ENCODE data around the gene ANKRD17.

Gene ANKRD17

GRCh38 chr4:73152893-73153292 lies 105.7 kb downstream of the ANKRD17 start:
- TF ChIP-seq YY1 (IDR thresholded peaks at IDR 0.05; ENCODE audit: insufficient read depth, insufficient read length) (no peak), SUZ12 (IDR thresholded peaks at IDR 0.05; ENCODE audit: extremely low read depth, insufficient read depth, insufficient read length) (no peak), ZNF274 (IDR thresholded peaks at IDR 0.05; ENCODE audit: low read depth, low read length) (no peak)
- H3K4me3 ChIP-seq (ENCODE audit: insufficient read length, low read depth), result no peak overlapping the region
- H3K27me3 ChIP-seq (ENCODE audit: insufficient read depth, insufficient read length), result no peaks in the 10 kb centered on the region
- peaks cover 50% of the 10 kb centered on the region for H3K36me3 ChIP-seq (ENCODE audit: insufficient read depth, insufficient read length, low read length)
- DNase-seq (ENCODE audit: low read depth, low spot score), result no peak
- H3K9ac ChIP-seq (ENCODE audit: insufficient read length, low read depth), result no peak overlapping the region
- no peaks in the 10 kb centered on the region for H3K4me1 ChIP-seq (ENCODE audit: insufficient read depth, insufficient read length)
- no peaks in the 10 kb centered on the region for H3K9me3 ChIP-seq (ENCODE audit: insufficient read depth, low read length)

- no peak for DNase-seq (ENCODE audit: low read depth, low spot score)
- H3K9ac ChIP-seq (ENCODE audit: insufficient read length, low read depth), result no peak overlapping the region
- no peak for TF ChIP-seq SUZ12 (IDR thresholded peaks at IDR 0.05; ENCODE audit: extremely low read depth, insufficient read depth, insufficient read length)
- TF ChIP-seq ZNF274 (IDR thresholded peaks at IDR 0.05; ENCODE audit: low read depth, low read length), result no peak
- TF ChIP-seq YY1 (IDR thresholded peaks at IDR 0.05; ENCODE audit: insufficient read depth, insufficient read length), result no peak
- H3K4me1 ChIP-seq (ENCODE audit: insufficient read depth, insufficient read length), result no peaks in the 10 kb centered on the region
- H3K9me3 ChIP-seq (ENCODE audit: insufficient read depth, low read length), result no peaks in the 10 kb centered on the region
- peaks cover 60% of the 10 kb centered on the region for H3K36me3 ChIP-seq (ENCODE audit: insufficient read depth, insufficient read length, low read length)
- no peaks in the 10 kb centered on the region for H3K27me3 ChIP-seq (ENCODE audit: insufficient read depth, insufficient read length)
- no peak overlapping the region for H3K4me3 ChIP-seq (ENCODE audit: insufficient read length, low read depth)
Measured at GRCh38 chr4:73142995-73143547, 115.5 kb downstream of the ANKRD17 start.

- no peak for TF ChIP-seq YY1 (IDR thresholded peaks at IDR 0.05; ENCODE audit: insufficient read depth, insufficient read length)
- no peak for TF ChIP-seq SUZ12 (IDR thresholded peaks at IDR 0.05; ENCODE audit: extremely low read depth, insufficient read depth, insufficient read length)
- TF ChIP-seq ZNF274 (IDR thresholded peaks at IDR 0.05; ENCODE audit: low read depth, low read length), result no peak
- DNase-seq (ENCODE audit: low read depth, low spot score), result no peak
- no peaks in the 10 kb centered on the region for H3K27me3 ChIP-seq (ENCODE audit: insufficient read depth, insufficient read length)
- no peak overlapping the region for H3K9ac ChIP-seq (ENCODE audit: insufficient read length, low read depth)
- peaks cover 67% of the 10 kb centered on the region for H3K36me3 ChIP-seq (ENCODE audit: insufficient read depth, insufficient read length, low read length)
- H3K9me3 ChIP-seq (ENCODE audit: insufficient read depth, low read length), result no peaks in the 10 kb centered on the region
- no peak overlapping the region for H3K4me3 ChIP-seq (ENCODE audit: insufficient read length, low read depth)
- no peaks in the 10 kb centered on the region for H3K4me1 ChIP-seq (ENCODE audit: insufficient read depth, insufficient read length)
Measured at GRCh38 chr4:73139991-73140390, 118.6 kb downstream of the ANKRD17 start.

GRCh38 chr4:73139245-73139644 lies 119.4 kb downstream of the ANKRD17 start:
- Histone ChIP-seq H3K36me3 (ENCODE audit: insufficient read depth, insufficient read length, low read length) (peaks cover 62% of the 10 kb centered on the region), H3K9ac (ENCODE audit: insufficient read length, low read depth) (no peak overlapping the region), H3K4me3 (ENCODE audit: insufficient read length, low read depth) (no peak overlapping the region), H3K4me1 (ENCODE audit: insufficient read depth, insufficient read length) (no peaks in the 10 kb centered on the region), H3K9me3 (ENCODE audit: insufficient read depth, low read length) (no peaks in the 10 kb centered on the region), H3K27me3 (ENCODE audit: insufficient read depth, insufficient read length) (no peaks in the 10 kb centered on the region)
- no peak for DNase-seq (ENCODE audit: low read depth, low spot score)
- TF ChIP-seq SUZ12 (IDR thresholded peaks at IDR 0.05; ENCODE audit: extremely low read depth, insufficient read depth, insufficient read length), result no peak
- TF ChIP-seq YY1 (IDR thresholded peaks at IDR 0.05; ENCODE audit: insufficient read depth, insufficient read length), result no peak
- no peak for TF ChIP-seq ZNF274 (IDR thresholded peaks at IDR 0.05; ENCODE audit: low read depth, low read length)

- no peak overlapping the region for H3K9ac ChIP-seq (ENCODE audit: insufficient read length, low read depth)
- no peaks in the 10 kb centered on the region for H3K27me3 ChIP-seq (ENCODE audit: insufficient read depth, insufficient read length)
- H3K36me3 ChIP-seq (ENCODE audit: insufficient read depth, insufficient read length, low read length), result peaks cover 44% of the 10 kb centered on the region
- TF ChIP-seq SUZ12 (IDR thresholded peaks at IDR 0.05; ENCODE audit: extremely low read depth, insufficient read depth, insufficient read length), result no peak
- TF ChIP-seq YY1 (IDR thresholded peaks at IDR 0.05; ENCODE audit: insufficient read depth, insufficient read length), result no peak
- TF ChIP-seq ZNF274 (IDR thresholded peaks at IDR 0.05; ENCODE audit: low read depth, low read length), result no peak
- H3K9me3 ChIP-seq (ENCODE audit: insufficient read depth, low read length), result no peaks in the 10 kb centered on the region
- DNase-seq (ENCODE audit: low read depth, low spot score), result no peak
- no peak overlapping the region for H3K4me3 ChIP-seq (ENCODE audit: insufficient read length, low read depth)
- H3K4me1 ChIP-seq (ENCODE audit: insufficient read depth, insufficient read length), result no peaks in the 10 kb centered on the region
Measured at GRCh38 chr4:73137121-73137520, 121.5 kb downstream of the ANKRD17 start.

GRCh38 chr4:73133784-73134183 lies 124.8 kb downstream of the ANKRD17 start:
- peaks cover 27% of the 10 kb centered on the region for H3K36me3 ChIP-seq (ENCODE audit: insufficient read depth, insufficient read length, low read length)
- TF ChIP-seq ZNF274 (IDR thresholded peaks at IDR 0.05; ENCODE audit: low read depth, low read length) (no peak), YY1 (IDR thresholded peaks at IDR 0.05; ENCODE audit: insufficient read depth, insufficient read length) (no peak), SUZ12 (IDR thresholded peaks at IDR 0.05; ENCODE audit: extremely low read depth, insufficient read depth, insufficient read length) (no peak)
- DNase-seq (ENCODE audit: low read depth, low spot score), result no peak
- H3K9me3 ChIP-seq (ENCODE audit: insufficient read depth, low read length), result no peaks in the 10 kb centered on the region
- no peak overlapping the region for H3K9ac ChIP-seq (ENCODE audit: insufficient read length, low read depth)
- H3K4me3 ChIP-seq (ENCODE audit: insufficient read length, low read depth), result no peak overlapping the region
- H3K27me3 ChIP-seq (ENCODE audit: insufficient read depth, insufficient read length), result no peaks in the 10 kb centered on the region
- H3K4me1 ChIP-seq (ENCODE audit: insufficient read depth, insufficient read length), result no peaks in the 10 kb centered on the region

- TF ChIP-seq SUZ12 (IDR thresholded peaks at IDR 0.05; ENCODE audit: extremely low read depth, insufficient read depth, insufficient read length), result no peak
- TF ChIP-seq YY1 (IDR thresholded peaks at IDR 0.05; ENCODE audit: insufficient read depth, insufficient read length), result no peak
- no peak for TF ChIP-seq ZNF274 (IDR thresholded peaks at IDR 0.05; ENCODE audit: low read depth, low read length)
- no peaks in the 10 kb centered on the region for H3K4me1 ChIP-seq (ENCODE audit: insufficient read depth, insufficient read length)
- no peak for DNase-seq (ENCODE audit: low read depth, low spot score)
- H3K9me3 ChIP-seq (ENCODE audit: insufficient read depth, low read length), result no peaks in the 10 kb centered on the region
- peaks cover 21% of the 10 kb centered on the region for H3K36me3 ChIP-seq (ENCODE audit: insufficient read depth, insufficient read length, low read length)
- no peak overlapping the region for H3K9ac ChIP-seq (ENCODE audit: insufficient read length, low read depth)
- H3K4me3 ChIP-seq (ENCODE audit: insufficient read length, low read depth), result no peak overlapping the region
- H3K27me3 ChIP-seq (ENCODE audit: insufficient read depth, insufficient read length), result no peaks in the 10 kb centered on the region
Measured at GRCh38 chr4:73131281-73131680, 127.3 kb downstream of the ANKRD17 start.

Measured in NT2/D1 (cell line).